H9 (cell line): ENCODE measurements around the gene SLC22A3. TPM values are rescaled to one million over a fixed set of nuclear protein-coding genes. Genes with fewer than 3 reads are reported as not detected.

Experiments used
- DNase-seq: peaks from one replicate; pipeline ENCODE4 v3.0.0-alpha.2; 2017
- H2AFZ ChIP-seq: one replicate; pipeline ENCODE4 v1.6.1; 2013; ENCODE audit warnings: mild to moderate bottlenecking, low read length, control low read depth, moderate library complexity
- H2AK5ac ChIP-seq: 2 replicates; pipeline ENCODE4 v1.6.1; 2013; ENCODE audit warnings: low read length, control low read depth, mixed read lengths; ENCODE audit not compliant: insufficient read length
- H2BK120ac ChIP-seq: one replicate; pipeline ENCODE4 v1.6.1; 2013; ENCODE audit warnings: low read depth, mild to moderate bottlenecking, low read length, control low read depth, inconsistent platforms; ENCODE audit not compliant: poor library complexity, severe bottlenecking
- H2BK12ac ChIP-seq: 2 replicates; pipeline ENCODE4 v1.6.1; 2013; ENCODE audit warnings: low read length, control low read depth, mixed read lengths, low read depth; ENCODE audit not compliant: insufficient read length
- H2BK15ac ChIP-seq: 2 replicates; pipeline ENCODE4 v1.6.1; 2013; ENCODE audit warnings: low read depth, low read length, control low read depth
- H2BK20ac ChIP-seq: one replicate; pipeline ENCODE4 v1.6.1; 2013; ENCODE audit warnings: low read depth, mild to moderate bottlenecking, low read length, control low read depth, inconsistent platforms; ENCODE audit not compliant: poor library complexity, severe bottlenecking
- H2BK5ac ChIP-seq: 2 replicates; pipeline ENCODE4 v1.6.1; 2013; ENCODE audit warnings: low read length, control low read depth, mixed read lengths; ENCODE audit not compliant: insufficient read length
- H3K14ac ChIP-seq: 2 replicates; pipeline ENCODE4 v1.6.1; 2013; ENCODE audit warnings: low read length, control low read depth; ENCODE audit not compliant: insufficient read depth
- H3K18ac ChIP-seq: 2 replicates; pipeline ENCODE4 v1.6.1; 2013; ENCODE audit warnings: low read depth, mild to moderate bottlenecking, mixed read lengths, low read length, control low read depth; ENCODE audit not compliant: insufficient read length
- H3K23ac ChIP-seq: 2 replicates; pipeline ENCODE4 v1.6.1; 2013; ENCODE audit warnings: low read length, control low read depth, mixed read lengths, low read depth; ENCODE audit not compliant: insufficient read length
- H3K23me2 ChIP-seq: 2 replicates; pipeline ENCODE4 v1.6.1; 2013; ENCODE audit warnings: low read depth, mild to moderate bottlenecking, mixed read lengths, low read length, control low read depth; ENCODE audit not compliant: insufficient read length, poor library complexity, severe bottlenecking
- H3K27ac ChIP-seq: 2 replicates; pipeline ENCODE4 v1.5.1; 2013; ENCODE audit warnings: low read length, control low read depth, mixed read lengths, low read depth; ENCODE audit not compliant: insufficient read length
- H3K27me3 ChIP-seq: 2 replicates; pipeline ENCODE4 v1.6.1; 2013; ENCODE audit warnings: low read length, control low read depth, inconsistent platforms; ENCODE audit not compliant: insufficient read depth
- H3K4ac ChIP-seq: 2 replicates; pipeline ENCODE4 v1.6.1; 2013; ENCODE audit warnings: low read depth, mild to moderate bottlenecking, control low read depth, inconsistent platforms, low read length, moderate library complexity
- H3K4me1 ChIP-seq: 2 replicates; pipeline ENCODE4 v1.6.1; 2013; ENCODE audit warnings: low read length, control low read depth, inconsistent platforms; ENCODE audit not compliant: insufficient read depth
- H3K4me2 ChIP-seq: 2 replicates; pipeline ENCODE4 v1.6.1; 2013; ENCODE audit warnings: low read length, control low read depth, mixed read lengths; ENCODE audit not compliant: insufficient read length, insufficient read depth
- H3K56ac ChIP-seq: 2 replicates; pipeline ENCODE4 v1.6.1; 2013; ENCODE audit warnings: low read depth, mild to moderate bottlenecking, mixed read lengths, low read length, control low read depth; ENCODE audit not compliant: insufficient read length
- H3K79me1 ChIP-seq: 2 replicates; pipeline ENCODE4 v1.6.1; 2013; ENCODE audit warnings: low read depth, mild to moderate bottlenecking, moderate library complexity, low read length, control low read depth, inconsistent platforms; ENCODE audit not compliant: insufficient read depth, poor library complexity, severe bottlenecking
- H3K79me2 ChIP-seq: 2 replicates; pipeline ENCODE4 v1.6.1; 2013; ENCODE audit warnings: low read length, control low read depth, inconsistent platforms; ENCODE audit not compliant: insufficient read depth
- H3K9ac ChIP-seq: 2 replicates; pipeline ENCODE4 v1.6.1; 2013; ENCODE audit warnings: low read length, control low read depth, mixed read lengths; ENCODE audit not compliant: insufficient read length; ENCODE audit errors: extremely low read depth
- H3K9me3 ChIP-seq: one replicate; pipeline ENCODE4 v1.6.1; 2013; ENCODE audit warnings: low read depth, low read length, inconsistent platforms; ENCODE audit not compliant: control insufficient read depth
- H3T11ph ChIP-seq: one replicate; pipeline ENCODE4 v1.6.1; 2013; ENCODE audit warnings: mild to moderate bottlenecking, low read length, control low read depth, inconsistent platforms
- H4K20me1 ChIP-seq: one replicate; pipeline ENCODE4 v1.6.1; 2013; ENCODE audit not compliant: control insufficient read depth, insufficient read length, insufficient read depth
- H4K5ac ChIP-seq: 2 replicates; pipeline ENCODE4 v1.6.1; 2013; ENCODE audit warnings: low read depth, mild to moderate bottlenecking, mixed read lengths, low read length, control low read depth; ENCODE audit not compliant: insufficient read length
- H4K8ac ChIP-seq: replicated peaks from 2 replicates; pipeline ENCODE4 v1.6.1; 2013; ENCODE audit warnings: low read length, control low read depth, mixed read lengths, low read depth; ENCODE audit not compliant: insufficient read length
- H4K91ac ChIP-seq: 2 replicates; pipeline ENCODE4 v1.6.1; 2013; ENCODE audit warnings: low read depth, mild to moderate bottlenecking, moderate library complexity, mixed read lengths, low read length, control low read depth; ENCODE audit not compliant: insufficient read length
- H3K27ac Mint-ChIP-seq, 3 experiments: 2 replicates in 2 of 3; 3 replicates in 1 of 3; pipeline ENCODE4 v1.8.0; 2020 to 2021; ENCODE audit warnings: mixed read lengths in 3 of 3, mild to moderate bottlenecking in 1 of 3, moderate library complexity in 1 of 3
- H3K27me3 Mint-ChIP-seq: 2 replicates; pipeline ENCODE4 v1.8.0; 2021; ENCODE audit warnings: low read depth, mild to moderate bottlenecking, moderate library complexity, mixed read lengths
- H3K36me3 Mint-ChIP-seq, 3 experiments: 2 replicates in 2 of 3; 3 replicates in 1 of 3; pipeline ENCODE4 v1.8.0; 2020 to 2021; ENCODE audit warnings: low read depth in 3 of 3, mixed read lengths in 3 of 3; ENCODE audit not compliant: insufficient read depth in 1 of 3
- H3K4me1 Mint-ChIP-seq, 2 experiments: 2 replicates each; pipeline ENCODE4 v1.8.0; 2020; ENCODE audit warnings: mixed read lengths in 2 of 2
- H3K4me3 Mint-ChIP-seq, 2 experiments: 2 replicates in 1 of 2; 3 replicates in 1 of 2; pipeline ENCODE4 v1.8.0; 2020 to 2021; ENCODE audit warnings: mild to moderate bottlenecking in 2 of 2, mixed read lengths in 2 of 2, moderate library complexity in 1 of 2
- H3K9me3 Mint-ChIP-seq, 2 experiments: 2 replicates in 1 of 2; 3 replicates in 1 of 2; pipeline ENCODE4 v1.8.0; 2020; ENCODE audit warnings: mild to moderate bottlenecking in 2 of 2, mixed read lengths in 2 of 2, moderate library complexity in 1 of 2
- WGBS: extraction: QIAGEN DNeasy Blood & Tissue Kit; methylation state at CpG from one replicate; pipeline ENCODE4 v1.1.7; 2013; ENCODE audit warnings: missing lambda C conversion rate, low lambda C conversion rate, mixed read lengths; ENCODE audit not compliant: insufficient read length; ENCODE audit errors: extremely low coverage; 5-methylcytosine and 5-hydroxymethylcytosine counted together
- total RNA-seq: library from RNA; stranded (reverse); gene quantifications from 2 replicates; pipeline ENCODE4 v1.2.1, GENCODE V29; 2021
- TF ChIP-seq, protein P1 (sequence below): fragments of 200-600 bp; sonication (generic); conservative IDR thresholded peaks from 3 replicates; pipeline ENCODE4 v1.8.0; 2021; ENCODE audit warnings: antibody characterized with exemption, mild to moderate bottlenecking

SLC22A3 gene
- total RNA-seq, 1 experiment from 2014 or later, result 2.7 TPM

DNA sequence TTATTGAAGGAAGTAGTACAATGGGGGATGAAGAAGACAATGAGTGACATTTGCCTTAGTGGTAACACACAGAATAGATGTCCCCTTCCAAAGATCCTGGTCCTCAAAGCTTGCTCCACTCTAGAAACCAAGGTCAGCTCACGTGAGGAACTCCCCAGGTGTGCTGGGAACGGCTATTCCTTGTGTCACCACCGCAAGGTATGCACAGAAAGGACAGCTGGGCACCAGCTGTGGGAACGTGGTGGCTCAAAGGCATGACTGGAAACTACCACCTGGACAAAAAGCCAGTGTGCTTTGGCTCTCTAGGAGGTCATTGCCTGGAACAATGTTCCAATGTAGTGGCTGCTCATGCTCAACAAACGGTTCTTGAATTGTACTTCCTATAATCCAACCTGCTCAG, 94.0 kb downstream of the SLC22A3 start:
- Histone ChIP-seq H3K9ac (no peak overlapping the region), H3K4me2 (no peak overlapping the region), H4K91ac (no peak overlapping the region), H2AK5ac (no peak overlapping the region), H2BK120ac (no peak overlapping the region), H4K8ac (no peak overlapping the region), H3K23me2 (no peaks in the 10 kb centered on the region), H3T11ph (no peak overlapping the region), H3K56ac (no peak overlapping the region), H2BK12ac (no peak overlapping the region), H3K9me3 (no peaks in the 10 kb centered on the region), H2BK20ac (no peak overlapping the region), H3K27me3 (no peaks in the 10 kb centered on the region), H3K14ac (no peak overlapping the region), H3K79me2 (no peaks in the 10 kb centered on the region), H3K4me1 (no peaks in the 10 kb centered on the region), H3K79me1 (no peaks in the 10 kb centered on the region), H3K23ac (no peak overlapping the region), H2BK5ac (no peak overlapping the region), H2AFZ (no peak overlapping the region), H2BK15ac (no peak overlapping the region), H4K5ac (no peak overlapping the region), H3K18ac (no peak overlapping the region), H4K20me1 (no peaks in the 10 kb centered on the region), H3K4ac (no peak overlapping the region), H3K27ac (no peak overlapping the region)
- peaks cover 0 to 2% (median 0%) of the 10 kb centered on the region in 3 experiments; a peak in 2 of 7 replicates for H3K36me3 Mint-ChIP-seq
- WGBS, result no CpG with 5 or more reads among the region's 5 CpGs
- TF ChIP-seq, protein P1, sequence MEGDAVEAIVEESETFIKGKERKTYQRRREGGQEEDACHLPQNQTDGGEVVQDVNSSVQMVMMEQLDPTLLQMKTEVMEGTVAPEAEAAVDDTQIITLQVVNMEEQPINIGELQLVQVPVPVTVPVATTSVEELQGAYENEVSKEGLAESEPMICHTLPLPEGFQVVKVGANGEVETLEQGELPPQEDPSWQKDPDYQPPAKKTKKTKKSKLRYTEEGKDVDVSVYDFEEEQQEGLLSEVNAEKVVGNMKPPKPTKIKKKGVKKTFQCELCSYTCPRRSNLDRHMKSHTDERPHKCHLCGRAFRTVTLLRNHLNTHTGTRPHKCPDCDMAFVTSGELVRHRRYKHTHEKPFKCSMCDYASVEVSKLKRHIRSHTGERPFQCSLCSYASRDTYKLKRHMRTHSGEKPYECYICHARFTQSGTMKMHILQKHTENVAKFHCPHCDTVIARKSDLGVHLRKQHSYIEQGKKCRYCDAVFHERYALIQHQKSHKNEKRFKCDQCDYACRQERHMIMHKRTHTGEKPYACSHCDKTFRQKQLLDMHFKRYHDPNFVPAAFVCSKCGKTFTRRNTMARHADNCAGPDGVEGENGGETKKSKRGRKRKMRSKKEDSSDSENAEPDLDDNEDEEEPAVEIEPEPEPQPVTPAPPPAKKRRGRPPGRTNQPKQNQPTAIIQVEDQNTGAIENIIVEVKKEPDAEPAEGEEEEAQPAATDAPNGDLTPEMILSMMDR, result no peak
- H3K27me3 Mint-ChIP-seq, result peaks cover 22% of the 10 kb centered on the region
- H3K9me3 Mint-ChIP-seq, result no peaks in the 10 kb centered on the region; a peak in 1 of 5 replicates
- no peak for DNase-seq
- H3K4me3 Mint-ChIP-seq, result no peak overlapping the region
- H3K27ac Mint-ChIP-seq, result no peak overlapping the region
- H3K4me1 Mint-ChIP-seq, result peaks cover 12% of the 10 kb centered on the region in 2 experiments
